Ovary (tissue), 3 donors: Measurements from ENCODE around the gene CUBN.

Source experiments
- POLR2A ChIP-seq: fragments of 450-650 bp; IDR thresholded peaks from one replicate; pipeline ENCODE4 v1.6.1; 2017; ENCODE audit warnings: antibody characterized with exemption, mild to moderate bottlenecking, moderate library complexity
- TF ChIP-seq, protein P1 (sequence below), 3 donors: fragments of 450-650 bp in 2 of 3; fragments of 200-600 bp in 1 of 3; IDR thresholded peaks; one replicate each; pipeline versions ENCODE4 v1.5.1 to v1.8.0; 2016 to 2022; ENCODE audit warnings: antibody characterized with exemption in 3 of 3, mild to moderate bottlenecking in 1 of 3
- donor health status: DM: no; HTN: no; CAD: no.

DNA sequence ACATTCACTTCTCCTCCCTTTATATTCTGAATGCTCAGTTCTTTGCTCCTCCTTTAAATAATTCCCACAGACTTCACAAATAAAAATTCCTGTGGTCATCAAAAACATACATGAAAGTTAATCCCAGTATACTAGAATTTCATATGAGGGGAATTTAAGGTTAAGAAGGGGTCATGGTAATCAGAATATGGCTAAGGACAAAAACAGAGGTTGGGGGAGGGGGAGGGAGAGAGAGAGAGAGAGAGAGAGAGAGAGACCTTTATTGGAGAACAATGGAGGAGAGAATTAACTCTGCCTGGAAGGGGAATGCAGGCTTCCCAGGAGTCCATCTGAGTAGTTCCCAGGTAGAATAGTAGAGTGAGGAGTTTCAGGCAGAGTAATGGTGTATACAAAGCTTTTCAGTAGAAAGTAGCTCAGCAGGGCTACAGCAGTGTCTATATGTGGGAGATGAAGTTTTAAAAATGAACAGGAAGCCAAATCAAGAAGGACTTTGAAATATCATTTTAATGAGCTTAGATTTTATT is 5.2 kb upstream of the CUBN start:
- no peak for TF ChIP-seq POLR2A
- TF ChIP-seq, protein P1, sequence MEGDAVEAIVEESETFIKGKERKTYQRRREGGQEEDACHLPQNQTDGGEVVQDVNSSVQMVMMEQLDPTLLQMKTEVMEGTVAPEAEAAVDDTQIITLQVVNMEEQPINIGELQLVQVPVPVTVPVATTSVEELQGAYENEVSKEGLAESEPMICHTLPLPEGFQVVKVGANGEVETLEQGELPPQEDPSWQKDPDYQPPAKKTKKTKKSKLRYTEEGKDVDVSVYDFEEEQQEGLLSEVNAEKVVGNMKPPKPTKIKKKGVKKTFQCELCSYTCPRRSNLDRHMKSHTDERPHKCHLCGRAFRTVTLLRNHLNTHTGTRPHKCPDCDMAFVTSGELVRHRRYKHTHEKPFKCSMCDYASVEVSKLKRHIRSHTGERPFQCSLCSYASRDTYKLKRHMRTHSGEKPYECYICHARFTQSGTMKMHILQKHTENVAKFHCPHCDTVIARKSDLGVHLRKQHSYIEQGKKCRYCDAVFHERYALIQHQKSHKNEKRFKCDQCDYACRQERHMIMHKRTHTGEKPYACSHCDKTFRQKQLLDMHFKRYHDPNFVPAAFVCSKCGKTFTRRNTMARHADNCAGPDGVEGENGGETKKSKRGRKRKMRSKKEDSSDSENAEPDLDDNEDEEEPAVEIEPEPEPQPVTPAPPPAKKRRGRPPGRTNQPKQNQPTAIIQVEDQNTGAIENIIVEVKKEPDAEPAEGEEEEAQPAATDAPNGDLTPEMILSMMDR (IDR thresholded peaks at IDR 0.05): no peak
